ENCODE measurements around the gene RFX1. TPM values are rescaled to one million over a fixed set of nuclear protein-coding genes. Genes with fewer than 3 reads are reported as not detected.

RFX1 gene
- total RNA-seq, 1 donor from 2014 or later, result 15.7 TPM

DNA sequence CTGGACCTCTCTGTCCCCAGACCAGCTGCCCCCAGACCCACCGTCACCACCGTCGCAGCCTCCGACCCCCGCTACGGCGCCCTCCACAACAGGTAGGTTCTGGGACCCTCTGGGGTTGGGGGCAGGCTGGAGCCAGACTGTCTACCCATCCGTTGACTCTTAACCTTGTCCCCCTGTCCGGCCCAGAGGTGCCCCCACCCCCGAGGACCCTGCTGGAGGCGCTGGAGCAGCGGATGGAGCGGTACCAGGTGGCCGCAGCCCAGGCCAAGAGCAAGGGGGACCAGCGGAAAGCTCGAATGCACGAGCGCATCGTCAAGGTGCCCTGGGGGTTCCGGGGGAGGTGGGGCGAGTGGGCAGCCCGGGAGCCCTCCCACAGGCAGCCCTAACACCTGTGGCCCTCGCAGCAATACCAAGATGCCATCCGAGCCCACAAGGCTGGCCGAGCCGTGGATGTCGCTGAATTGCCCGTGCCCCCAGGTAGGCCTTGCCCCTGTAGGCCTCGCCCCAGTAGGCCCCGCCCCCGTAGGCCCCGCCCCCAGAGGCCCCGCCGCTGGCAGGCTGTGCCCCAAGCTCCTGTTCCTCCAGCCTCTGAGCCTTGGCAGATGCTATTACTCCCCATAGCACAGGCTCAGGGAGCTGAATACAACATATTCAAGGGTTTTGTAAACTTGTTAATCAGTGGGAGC is 87.3 kb downstream of the RFX1 start:
- no peaks in the 10 kb centered on the region for H3K4me1 Mint-ChIP-seq (ENCODE audit: unreplicated experiment)
- H3K27ac Mint-ChIP-seq (ENCODE audit: unreplicated experiment), result no peak overlapping the region
- no peak overlapping the region for H3K4me3 Mint-ChIP-seq (ENCODE audit: unreplicated experiment)
- H3K27me3 Mint-ChIP-seq (ENCODE audit: unreplicated experiment), result no peaks in the 10 kb centered on the region
- no peak for DNase-seq (ENCODE audit: extremely low spot score, unreplicated experiment)
- TF ChIP-seq, protein P1, sequence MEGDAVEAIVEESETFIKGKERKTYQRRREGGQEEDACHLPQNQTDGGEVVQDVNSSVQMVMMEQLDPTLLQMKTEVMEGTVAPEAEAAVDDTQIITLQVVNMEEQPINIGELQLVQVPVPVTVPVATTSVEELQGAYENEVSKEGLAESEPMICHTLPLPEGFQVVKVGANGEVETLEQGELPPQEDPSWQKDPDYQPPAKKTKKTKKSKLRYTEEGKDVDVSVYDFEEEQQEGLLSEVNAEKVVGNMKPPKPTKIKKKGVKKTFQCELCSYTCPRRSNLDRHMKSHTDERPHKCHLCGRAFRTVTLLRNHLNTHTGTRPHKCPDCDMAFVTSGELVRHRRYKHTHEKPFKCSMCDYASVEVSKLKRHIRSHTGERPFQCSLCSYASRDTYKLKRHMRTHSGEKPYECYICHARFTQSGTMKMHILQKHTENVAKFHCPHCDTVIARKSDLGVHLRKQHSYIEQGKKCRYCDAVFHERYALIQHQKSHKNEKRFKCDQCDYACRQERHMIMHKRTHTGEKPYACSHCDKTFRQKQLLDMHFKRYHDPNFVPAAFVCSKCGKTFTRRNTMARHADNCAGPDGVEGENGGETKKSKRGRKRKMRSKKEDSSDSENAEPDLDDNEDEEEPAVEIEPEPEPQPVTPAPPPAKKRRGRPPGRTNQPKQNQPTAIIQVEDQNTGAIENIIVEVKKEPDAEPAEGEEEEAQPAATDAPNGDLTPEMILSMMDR (IDR thresholded peaks at IDR 0.05), result no peak
- peaks cover 41% of the 10 kb centered on the region for H3K36me3 Mint-ChIP-seq (ENCODE audit: unreplicated experiment)
- no peaks in the 10 kb centered on the region for H3K9me3 Mint-ChIP-seq (ENCODE audit: unreplicated experiment)

DNA sequence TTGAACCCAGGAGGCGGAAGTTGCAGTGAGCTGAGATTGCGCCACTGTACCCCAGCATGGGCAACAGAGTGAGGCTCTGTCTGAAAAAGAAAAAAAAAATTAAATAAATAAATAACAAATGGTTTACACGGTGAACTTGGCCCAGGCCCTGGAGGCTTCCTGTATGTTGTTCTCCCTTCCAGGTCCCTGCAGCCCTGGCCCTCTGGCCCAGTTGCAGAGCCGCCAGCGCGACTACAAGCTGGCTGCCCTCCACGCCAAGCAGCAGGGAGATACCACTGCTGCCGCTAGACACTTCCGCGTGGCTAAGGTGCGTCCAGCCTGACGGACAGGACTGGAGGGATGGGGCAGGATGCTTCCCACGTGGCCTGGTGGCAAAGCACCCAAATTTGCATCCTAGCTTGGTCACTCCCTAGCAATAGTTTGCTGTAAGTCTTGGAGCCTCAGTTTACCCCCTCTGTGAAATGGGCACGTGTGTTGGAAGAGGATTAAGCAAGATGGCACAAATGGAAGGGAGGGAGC is 88.2 kb downstream of the RFX1 start:
- DNase-seq (ENCODE audit: extremely low spot score, unreplicated experiment), result no peak
- no peak overlapping the region for H3K4me3 Mint-ChIP-seq (ENCODE audit: unreplicated experiment)
- H3K27me3 Mint-ChIP-seq (ENCODE audit: unreplicated experiment), result no peaks in the 10 kb centered on the region
- no peaks in the 10 kb centered on the region for H3K9me3 Mint-ChIP-seq (ENCODE audit: unreplicated experiment)
- H3K36me3 Mint-ChIP-seq (ENCODE audit: unreplicated experiment), result peaks cover 41% of the 10 kb centered on the region
- TF ChIP-seq, protein P1 (IDR thresholded peaks at IDR 0.05), result no peak
- no peaks in the 10 kb centered on the region for H3K4me1 Mint-ChIP-seq (ENCODE audit: unreplicated experiment)
- no peak overlapping the region for H3K27ac Mint-ChIP-seq (ENCODE audit: unreplicated experiment)

DNA sequence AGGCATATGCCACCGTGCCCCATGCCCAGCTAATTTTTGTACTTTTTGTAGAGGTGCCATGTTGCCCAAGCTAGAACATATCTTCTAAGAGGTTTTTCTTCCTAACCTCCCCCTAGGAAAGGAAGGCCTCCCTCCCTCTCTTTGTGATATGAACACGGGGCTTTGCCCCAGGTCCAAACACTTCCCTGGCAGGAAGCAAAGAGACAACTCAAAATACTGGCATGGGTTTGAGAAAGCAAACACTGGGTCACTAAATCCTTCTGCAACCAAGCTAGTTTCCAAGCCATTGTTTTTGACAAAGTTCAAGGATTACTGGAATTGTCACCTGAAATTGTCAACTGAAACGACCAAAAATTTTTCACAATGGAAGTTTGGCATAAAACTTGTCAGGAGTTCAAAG is 91.3 kb downstream of the RFX1 start:
- no peak overlapping the region for H3K4me3 Mint-ChIP-seq (ENCODE audit: unreplicated experiment)
- H3K36me3 Mint-ChIP-seq (ENCODE audit: unreplicated experiment), result peaks cover 23% of the 10 kb centered on the region
- no peak overlapping the region for H3K27ac Mint-ChIP-seq (ENCODE audit: unreplicated experiment)
- TF ChIP-seq, protein P1 (IDR thresholded peaks at IDR 0.05), result no peak
- no peaks in the 10 kb centered on the region for H3K4me1 Mint-ChIP-seq (ENCODE audit: unreplicated experiment)
- H3K9me3 Mint-ChIP-seq (ENCODE audit: unreplicated experiment), result no peaks in the 10 kb centered on the region
- no peaks in the 10 kb centered on the region for H3K27me3 Mint-ChIP-seq (ENCODE audit: unreplicated experiment)
- DNase-seq (ENCODE audit: extremely low spot score, unreplicated experiment), result no peak

DNA sequence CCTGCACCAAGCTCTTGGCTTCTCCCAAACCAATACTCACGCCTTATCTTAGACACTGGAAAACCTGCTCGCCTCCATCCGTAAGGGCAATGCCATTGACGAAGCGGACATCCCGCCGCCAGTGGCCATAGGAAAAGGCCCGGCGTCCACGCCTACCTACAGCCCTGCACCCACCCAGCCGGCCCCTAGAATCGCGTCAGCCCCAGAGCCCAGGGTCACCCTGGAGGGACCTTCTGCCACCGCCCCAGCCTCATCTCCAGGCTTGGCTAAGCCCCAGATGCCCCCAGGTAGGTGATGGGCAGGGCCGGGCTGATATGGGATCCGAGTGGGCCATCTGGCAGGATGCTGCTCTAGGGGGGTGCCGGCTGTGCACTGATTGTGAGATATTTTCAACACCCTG is 92.8 kb downstream of the RFX1 start:
- Mint-ChIP-seq H3K27me3 (ENCODE audit: unreplicated experiment) (no peaks in the 10 kb centered on the region), H3K4me1 (ENCODE audit: unreplicated experiment) (no peaks in the 10 kb centered on the region), H3K36me3 (ENCODE audit: unreplicated experiment) (peaks cover 20% of the 10 kb centered on the region), H3K9me3 (ENCODE audit: unreplicated experiment) (no peaks in the 10 kb centered on the region), H3K4me3 (ENCODE audit: unreplicated experiment) (no peak overlapping the region), H3K27ac (ENCODE audit: unreplicated experiment) (no peak overlapping the region)
- TF ChIP-seq, protein P1 (IDR thresholded peaks at IDR 0.05), result no peak
- DNase-seq (ENCODE audit: extremely low spot score, unreplicated experiment), result no peak

Other genes with a start within 250 kb of the RFX1 start
- 18.6 and 22.5 TPM in 2 replicates for gene MRI1, start 241.8 kb downstream of the RFX1 start, total RNA-seq
- gene C19orf53, start 231.9 kb downstream of the RFX1 start, total RNA-seq, result 82.4 and 86.6 TPM in 2 replicates
- gene ZSWIM4, start 210.9 kb downstream of the RFX1 start, total RNA-seq, result 14.0 and 15.1 TPM in 2 replicates
- 1.1 and 3.5 TPM in 2 replicates for gene NANOS3, start 129.2 kb downstream of the RFX1 start, total RNA-seq
- 3.7 and 4.1 TPM in 2 replicates for gene BRME1, start 100.2 kb downstream of the RFX1 start, total RNA-seq
- 44.3 and 51.3 TPM in 2 replicates for gene CC2D1A, start 100.1 kb downstream of the RFX1 start, total RNA-seq
- 2.3 and 2.4 TPM in 2 replicates for gene PODNL1, start 67.9 kb downstream of the RFX1 start, total RNA-seq
- 27.4 and 29.3 TPM in 2 replicates for gene DCAF15, start 53.8 kb downstream of the RFX1 start, total RNA-seq
- not detected in 2 replicates for gene RLN3, start 21.8 kb upstream of the RFX1 start, total RNA-seq
- gene IL27RA, start 25.4 kb upstream of the RFX1 start, total RNA-seq, result 1.8 and 1.9 TPM in 2 replicates
- 0.30 and 0.63 TPM in 2 replicates for gene PALM3, start 55.8 kb upstream of the RFX1 start, total RNA-seq
- gene MISP3, start 66.5 kb upstream of the RFX1 start, total RNA-seq, result 1.8 and 2.1 TPM in 2 replicates
- gene C19orf67, start 79.5 kb upstream of the RFX1 start, total RNA-seq, result 0.54 TPM in 1 of 2 replicates, not detected in the other
- gene SAMD1, start 84.4 kb upstream of the RFX1 start, total RNA-seq, result 34.9 and 38.9 TPM in 2 replicates
- 109 and 115 TPM in 2 replicates for gene PRKACA, start 111.4 kb upstream of the RFX1 start, total RNA-seq
- 4.5 and 5.5 TPM in 2 replicates for gene ASF1B, start 130.3 kb upstream of the RFX1 start, total RNA-seq
- 43.5 and 48.6 TPM in 2 replicates for gene ADGRL1, start 199.8 kb upstream of the RFX1 start, total RNA-seq